HG03135 (cell line): ENCODE results near the gene CNTNAP2.
"Not testable (repeated sequence)": the region's sequence is repeated elsewhere in the genome, so short reads cannot be mapped to it uniquely, and the experiment has no call there.

Experiments used
- ATAC-seq: cut with Tn5 transposase; IDR thresholded peaks from one replicate; pipeline ENCODE4 v1.9.1; 2021; ENCODE audit warnings: mild to moderate bottlenecking, moderate library complexity; ENCODE audit not compliant: unreplicated experiment

The CNTNAP2 gene

GRCh38 chr7:146146831-146147486 is 30.4 kb downstream of the CNTNAP2 start:
- ATAC-seq: no peak

GRCh38 chr7:146150153-146150552 is 33.6 kb downstream of the CNTNAP2 start:
- ATAC-seq: no peak

DNA sequence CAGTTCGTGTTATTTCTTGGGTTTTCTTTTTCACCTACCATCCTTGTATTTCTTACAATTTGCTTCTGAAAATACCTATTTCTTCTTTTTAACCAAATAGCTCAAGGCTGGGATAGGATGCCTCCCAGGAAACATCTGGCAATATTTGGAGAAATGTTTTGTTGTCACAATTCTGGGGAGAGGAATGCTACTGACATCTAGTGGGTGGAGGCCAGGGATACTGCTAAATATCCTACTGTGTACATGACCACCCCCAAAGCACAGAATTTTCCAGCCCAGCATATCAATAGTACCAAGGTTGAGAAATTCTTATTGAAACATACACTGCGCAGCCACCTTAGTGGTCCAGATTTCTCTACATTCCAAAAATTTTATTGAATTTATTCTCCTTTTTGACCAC is 55.5 kb downstream of the CNTNAP2 start:
- ATAC-seq: no peak

DNA sequence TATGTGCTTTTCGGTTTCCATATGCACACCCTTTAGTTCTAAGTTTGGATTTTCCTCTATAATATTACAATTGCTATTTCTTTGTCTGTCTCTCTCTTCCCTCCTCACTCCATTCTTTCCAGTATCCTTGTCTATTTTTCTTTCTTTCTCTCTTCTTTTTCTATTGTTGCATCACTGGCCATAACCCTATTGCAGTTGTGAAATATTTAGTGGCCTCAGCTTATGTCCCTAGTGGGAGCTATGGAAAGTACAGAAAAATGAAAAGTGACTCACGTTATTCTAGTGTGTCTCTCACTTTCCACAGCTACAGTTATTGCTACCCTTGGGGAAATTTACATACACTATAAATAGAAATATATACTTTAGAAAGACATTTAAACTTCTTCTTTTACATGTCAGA is 59.1 kb downstream of the CNTNAP2 start:
- ATAC-seq: no peak

- ATAC-seq: no peak
These were observed 60.3 kb downstream of the CNTNAP2 start for GRCh38 chr7:146176860-146177259.

GRCh38 chr7:146177301-146177700 is 60.7 kb downstream of the CNTNAP2 start:
- no peak for ATAC-seq

DNA sequence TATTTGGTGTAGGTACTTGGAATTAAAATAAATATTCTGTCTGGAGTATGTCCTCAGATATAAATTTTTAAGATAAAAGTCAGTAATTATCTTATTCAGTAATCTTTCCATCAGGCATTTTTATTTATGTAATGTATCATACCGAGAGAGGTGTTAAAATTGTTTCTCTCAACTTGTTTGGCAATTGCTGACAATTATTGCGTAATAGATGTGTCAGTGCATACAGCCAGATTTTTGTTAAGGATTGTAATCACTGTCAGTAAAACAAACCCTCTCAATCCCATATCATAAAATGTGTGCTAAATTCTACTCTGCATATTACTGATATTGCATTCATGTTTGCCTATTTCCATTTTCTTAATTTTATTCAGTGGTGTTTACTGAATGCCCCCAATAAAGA is 69.2 kb downstream of the CNTNAP2 start:
- no peak for ATAC-seq

DNA sequence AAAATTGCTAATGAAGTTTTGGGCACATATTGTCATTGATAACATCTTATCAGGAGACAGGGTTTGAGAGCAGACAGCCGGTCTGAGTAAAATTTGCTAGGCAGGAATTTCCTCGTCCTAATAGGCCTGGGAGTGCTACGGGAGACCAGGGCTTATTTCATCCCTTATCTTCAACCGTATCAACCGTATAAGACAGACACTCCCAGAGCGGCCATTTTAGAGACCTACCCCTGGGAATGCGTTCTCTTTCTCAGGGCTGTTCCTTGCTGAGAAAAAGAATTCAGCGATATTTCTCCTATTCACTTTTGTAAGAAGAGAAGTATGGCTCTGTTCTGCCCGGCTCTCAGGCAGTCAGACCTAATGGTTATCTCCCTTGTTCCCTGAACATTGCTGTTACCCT is 74.8 kb downstream of the CNTNAP2 start:
- not testable (repeated sequence) for ATAC-seq

DNA sequence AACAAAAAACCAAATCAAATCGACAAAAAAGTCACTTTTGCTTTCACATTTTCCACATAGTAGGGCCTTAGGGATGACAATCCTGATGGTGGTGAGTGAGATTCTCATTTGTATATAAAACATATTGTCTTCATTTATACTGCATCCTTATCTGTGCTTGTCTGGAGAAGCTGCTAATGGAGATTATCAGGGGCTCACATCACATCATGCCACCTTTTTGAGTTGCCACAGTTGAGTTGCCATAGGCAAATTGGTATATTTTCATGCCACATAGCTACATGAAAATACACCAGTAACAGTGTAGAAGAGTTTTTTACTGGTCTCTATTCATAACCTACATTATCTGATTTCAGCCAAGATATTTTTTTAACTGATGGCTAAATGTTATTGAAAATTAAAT is 85.3 kb downstream of the CNTNAP2 start:
- ATAC-seq: no peak

DNA sequence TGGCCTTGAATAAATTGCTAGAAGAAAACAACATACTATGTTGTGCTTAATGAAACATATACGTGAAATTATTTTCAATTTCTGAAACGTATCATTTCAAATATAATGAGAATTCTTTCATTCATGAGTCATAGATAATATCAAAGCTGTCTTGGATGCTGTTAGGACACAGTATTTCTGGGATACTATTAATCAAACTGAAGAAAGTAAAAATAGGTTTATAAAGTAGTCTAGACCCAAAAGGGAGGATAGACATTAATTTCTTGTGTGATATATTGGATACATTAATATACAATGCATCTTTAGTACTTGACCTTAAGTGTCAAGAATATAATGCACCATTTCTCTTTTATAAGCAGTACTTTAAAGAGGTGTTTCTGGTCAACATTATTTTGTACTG is 89.7 kb downstream of the CNTNAP2 start:
- no peak for ATAC-seq

DNA sequence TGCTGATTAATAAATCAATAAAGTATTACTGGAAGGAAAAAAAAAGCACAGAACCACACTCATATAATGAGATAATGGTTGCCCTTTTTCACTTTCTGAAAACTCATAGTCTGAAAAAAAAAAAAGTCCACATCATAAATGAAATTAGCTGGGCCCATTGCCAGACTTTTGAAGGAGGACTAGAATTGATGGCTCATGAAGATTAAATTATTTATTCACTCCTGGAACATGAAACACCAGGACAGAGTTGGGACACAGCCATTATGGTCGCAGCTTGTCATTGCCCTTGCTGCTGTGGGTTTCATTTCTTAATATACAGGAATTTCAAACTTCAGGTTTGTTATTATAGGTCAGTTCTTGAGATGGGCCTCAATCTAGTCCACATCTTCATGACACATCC is 91.9 kb downstream of the CNTNAP2 start:
- ATAC-seq: no peak

GRCh38 chr7:146214842-146215241 is 98.2 kb downstream of the CNTNAP2 start:
- no peak for ATAC-seq

GRCh38 chr7:146216396-146217041 is 99.9 kb downstream of the CNTNAP2 start:
- ATAC-seq: no peak

DNA sequence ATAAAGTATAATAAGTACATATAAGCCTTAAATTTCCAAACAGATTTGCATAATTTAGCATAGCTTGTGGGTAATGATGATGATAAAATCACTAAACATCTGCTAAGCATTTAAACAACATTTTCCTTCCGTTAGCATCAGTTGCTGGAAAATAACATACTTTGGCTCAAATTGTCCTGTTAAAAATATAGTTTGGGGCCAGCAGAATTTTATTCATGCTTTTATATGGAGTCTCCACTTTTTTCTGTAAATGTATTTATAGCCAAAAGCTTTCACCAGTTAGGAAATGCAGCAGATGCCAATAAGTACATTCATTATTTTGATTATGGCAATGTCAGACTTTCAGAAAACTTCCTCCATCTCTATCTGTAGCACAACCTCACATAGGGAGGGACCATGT is 107.2 kb downstream of the CNTNAP2 start:
- ATAC-seq: no peak

- ATAC-seq: no peak
These were observed 116.0 kb downstream of the CNTNAP2 start for GRCh38 chr7:146232604-146233003.

DNA sequence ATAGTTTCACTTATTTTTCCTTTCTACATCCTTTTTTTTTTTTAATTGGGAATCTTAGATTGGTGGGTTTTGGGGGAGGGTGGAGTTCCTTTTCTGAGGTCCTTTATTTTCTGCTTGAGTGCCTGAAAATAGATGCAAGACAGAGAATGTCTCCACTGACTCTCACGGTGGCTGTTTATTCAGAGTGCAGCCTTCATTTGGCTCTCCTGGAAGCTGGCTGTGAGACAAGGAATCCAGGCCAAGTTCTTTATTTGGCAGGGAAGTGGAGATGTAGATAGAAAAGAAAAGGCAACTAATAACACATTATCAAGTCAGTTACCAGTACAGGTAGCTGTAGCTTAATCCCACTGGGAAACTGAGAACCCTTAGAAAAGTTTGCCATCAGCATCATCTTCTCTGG is 118.6 kb downstream of the CNTNAP2 start:
- no peak for ATAC-seq

- no peak for ATAC-seq
These were observed 126.1 kb downstream of the CNTNAP2 start for GRCh38 chr7:146242661-146243060.

GRCh38 chr7:146247991-146248390 is 131.4 kb downstream of the CNTNAP2 start:
- ATAC-seq: not testable (repeated sequence)

GRCh38 chr7:146248744-146249143 is 132.1 kb downstream of the CNTNAP2 start:
- not testable (repeated sequence) for ATAC-seq

- no peak for ATAC-seq
These were observed 132.7 kb downstream of the CNTNAP2 start for GRCh38 chr7:146249272-146249671.

GRCh38 chr7:146255609-146256008 is 139.0 kb downstream of the CNTNAP2 start:
- no peak for ATAC-seq

DNA sequence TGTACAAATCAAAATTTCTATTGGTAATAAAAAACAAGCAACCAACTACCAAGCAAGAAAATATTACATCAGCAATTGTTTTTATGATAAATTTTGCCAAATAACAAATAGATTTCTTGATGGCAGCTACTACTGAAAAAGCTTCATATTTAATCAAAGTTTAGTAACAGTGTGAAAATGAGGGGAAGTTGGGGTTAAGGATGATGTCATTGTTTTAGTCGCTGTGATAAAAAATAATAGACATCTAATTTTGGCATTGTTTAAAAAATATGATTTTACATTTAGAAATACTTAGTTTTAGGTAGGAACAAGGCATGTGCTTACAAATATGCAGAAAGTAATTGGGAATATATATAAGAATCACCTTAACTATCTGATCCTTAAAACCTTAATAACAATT is 145.9 kb downstream of the CNTNAP2 start:
- no peak for ATAC-seq

GRCh38 chr7:146276888-146277287 is 160.3 kb downstream of the CNTNAP2 start:
- no peak for ATAC-seq
